Retinal pigment epithelial cell (primary cell): Measurements from ENCODE around the gene YTHDC1.
"Not testable (repeated sequence)": the region's sequence is repeated elsewhere in the genome, so short reads cannot be mapped to it uniquely, and the experiment has no call there.

Source experiments
- DNase-seq: peaks from one replicate; pipeline ENCODE4 v3.0.0-alpha.2; 2010; ENCODE audit warnings: low read depth
- H3K4me3 ChIP-seq: 2 replicates; pipeline ENCODE4 v1.5.1; 2011; ENCODE audit warnings: mild to moderate bottlenecking, low read length, control low read depth, moderate library complexity
- CTCF ChIP-seq: conservative IDR thresholded peaks from 2 replicates; pipeline ENCODE4 v1.5.1; 2011; ENCODE audit warnings: low read depth, low read length, control low read depth, inconsistent platforms

YTHDC1 gene

GRCh38 chr4:68349649-68350360, at the start of gene YTHDC1:
TSS of gene YTHDC1 (minus strand) at chr4:68350090. CDS start at chr4:68349753, 337 bp downstream.
- H3K4me3 ChIP-seq = peak within 1 kb of the TSS; percentile 96
- DNase-seq = peak; percentile 90
- no peak for TF ChIP-seq CTCF

- H3K4me3 ChIP-seq = no peak overlapping the region
- no peak for DNase-seq
- no peak for TF ChIP-seq CTCF
These were observed 49.4 kb upstream of the YTHDC1 start for GRCh38 chr4:68399306-68399705.

- no peak overlapping the region for H3K4me3 ChIP-seq
- no peak for TF ChIP-seq CTCF
- DNase-seq = no peak
These were observed 46.9 kb upstream of the YTHDC1 start for GRCh38 chr4:68396756-68397155.

GRCh38 chr4:68391436-68391835, 41.5 kb upstream of the YTHDC1 start:
- no peak overlapping the region for H3K4me3 ChIP-seq
- TF ChIP-seq CTCF = no peak
- no peak for DNase-seq

- no peak overlapping the region for H3K4me3 ChIP-seq
- DNase-seq = no peak
- TF ChIP-seq CTCF = no peak
These were observed 40.5 kb upstream of the YTHDC1 start for GRCh38 chr4:68390205-68390935.

GRCh38 chr4:68389386-68389913, 39.6 kb upstream of the YTHDC1 start:
- not testable (repeated sequence) for DNase-seq, H3K4me3 ChIP-seq

- H3K4me3 ChIP-seq = no peak overlapping the region
- no peak for DNase-seq
- no peak for TF ChIP-seq CTCF
These were observed 38.5 kb upstream of the YTHDC1 start for GRCh38 chr4:68388347-68388865.
